Measurements from ENCODE around the gene HSD17B10.

- no peak for TF ChIP-seq TAF1 (CRISPR knock-in tag; IDR thresholded peaks at IDR 0.05)
- TF ChIP-seq NAIF1 (CRISPR knock-in tag; IDR thresholded peaks at IDR 0.05; ENCODE audit: borderline replicate concordance) = no peak
Measured at GRCh38 chrX:53398216-53398615, 36.0 kb downstream of the HSD17B10 start.

Measured in HepG2 (cell line).